ENCODE data around the gene ARL6IP1.
"Not testable (repeated sequence)": the region's sequence is repeated elsewhere in the genome, so short reads cannot be mapped to it uniquely, and the experiment has no call there.

ARL6IP1 gene

DNA sequence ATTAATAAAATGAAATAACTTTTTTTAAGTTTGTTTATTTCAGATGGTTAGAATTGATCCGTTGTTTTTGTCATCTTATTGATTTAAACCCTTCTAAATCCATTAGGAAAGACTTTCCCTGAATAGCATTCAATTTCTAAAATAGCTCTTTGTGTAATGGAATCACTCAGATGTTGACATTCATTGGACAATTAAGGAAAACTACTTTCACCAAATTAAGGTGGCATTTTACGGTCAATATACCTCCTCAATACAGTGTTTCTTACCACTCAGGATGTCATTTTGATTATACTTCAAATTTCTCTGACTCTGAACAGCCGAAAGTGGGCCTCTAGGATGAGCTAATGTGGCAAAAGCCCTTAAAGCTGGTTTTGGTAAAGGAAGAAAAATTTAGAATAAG lies 1.8 kb downstream of the ARL6IP1 start:
- DNase-seq (ENCODE audit: low read depth) = no peak

- no peak for DNase-seq (ENCODE audit: low read depth)
Measured at GRCh38 chr16:18797746-18798145, 3.6 kb downstream of the ARL6IP1 start.

GRCh38 chr16:18796377-18796776 lies 5.0 kb downstream of the ARL6IP1 start:
- DNase-seq (ENCODE audit: low read depth) = no peak

GRCh38 chr16:18792836-18793433 lies 8.4 kb downstream of the ARL6IP1 start:
- no peak for DNase-seq (ENCODE audit: low read depth)

GRCh38 chr16:18789850-18790706 lies 11.3 kb downstream of the ARL6IP1 start, which contains the start of gene RPS15A:
TSS of gene RPS15A (minus strand) at chr16:18790334. CDS start at chr16:18789113, 1,221 bp downstream.
- peak; percentile 96 for DNase-seq (ENCODE audit: low read depth)

DNA sequence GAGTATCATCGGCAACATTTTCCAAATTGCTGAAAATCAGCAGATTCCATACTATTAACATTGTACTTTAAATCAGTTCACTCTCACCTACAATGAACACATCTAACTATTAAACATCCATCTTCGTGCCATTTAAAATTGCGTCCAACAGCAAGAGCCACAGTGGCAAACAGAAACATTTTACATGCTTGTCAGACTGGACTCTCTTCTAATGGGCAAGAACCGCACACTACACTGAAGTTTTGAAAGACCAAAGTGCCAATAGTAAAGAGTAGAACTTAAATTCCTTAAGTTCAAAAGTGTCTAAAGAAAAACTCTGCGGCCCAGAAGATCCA lies 11.9 kb downstream of the ARL6IP1 start:
- DNase-seq (ENCODE audit: low read depth) = no peak

- DNase-seq (ENCODE audit: low read depth) = no peak
Measured at GRCh38 chr16:18788828-18789514, 12.4 kb downstream of the ARL6IP1 start.

DNA sequence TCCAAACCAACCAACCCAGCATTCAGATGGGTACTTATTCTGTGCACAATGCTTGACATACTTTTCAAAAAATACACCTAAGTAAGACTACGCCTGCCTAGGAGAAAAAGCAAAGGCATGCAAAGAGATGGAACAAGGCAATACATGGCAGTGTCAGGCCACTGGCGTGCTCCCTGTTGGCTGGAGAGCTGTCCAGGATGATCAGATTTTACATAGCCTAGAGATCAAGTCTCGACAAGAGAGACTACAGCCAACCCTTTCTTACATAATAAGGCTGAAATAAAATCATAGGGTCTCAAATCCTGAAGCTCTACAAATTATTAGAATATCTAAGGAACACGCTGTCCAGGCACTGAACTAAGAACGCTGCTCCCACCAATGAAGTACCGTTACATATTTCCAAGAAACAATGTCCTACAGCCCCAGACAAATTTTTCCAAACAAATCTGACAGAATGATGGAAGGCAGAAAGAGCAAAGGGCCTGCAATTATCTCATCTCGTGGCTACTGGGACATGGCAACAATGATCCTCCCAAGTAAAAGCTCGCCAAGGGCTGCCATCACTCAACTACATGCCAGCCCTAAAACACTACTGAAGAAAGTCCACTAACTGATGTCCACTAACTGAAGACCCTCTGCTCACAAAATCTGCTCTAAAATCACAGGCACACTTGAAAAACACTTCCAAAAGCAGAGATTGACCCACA lies 16.3 kb downstream of the ARL6IP1 start:
- DNase-seq (ENCODE audit: low read depth) = no peak

DNA sequence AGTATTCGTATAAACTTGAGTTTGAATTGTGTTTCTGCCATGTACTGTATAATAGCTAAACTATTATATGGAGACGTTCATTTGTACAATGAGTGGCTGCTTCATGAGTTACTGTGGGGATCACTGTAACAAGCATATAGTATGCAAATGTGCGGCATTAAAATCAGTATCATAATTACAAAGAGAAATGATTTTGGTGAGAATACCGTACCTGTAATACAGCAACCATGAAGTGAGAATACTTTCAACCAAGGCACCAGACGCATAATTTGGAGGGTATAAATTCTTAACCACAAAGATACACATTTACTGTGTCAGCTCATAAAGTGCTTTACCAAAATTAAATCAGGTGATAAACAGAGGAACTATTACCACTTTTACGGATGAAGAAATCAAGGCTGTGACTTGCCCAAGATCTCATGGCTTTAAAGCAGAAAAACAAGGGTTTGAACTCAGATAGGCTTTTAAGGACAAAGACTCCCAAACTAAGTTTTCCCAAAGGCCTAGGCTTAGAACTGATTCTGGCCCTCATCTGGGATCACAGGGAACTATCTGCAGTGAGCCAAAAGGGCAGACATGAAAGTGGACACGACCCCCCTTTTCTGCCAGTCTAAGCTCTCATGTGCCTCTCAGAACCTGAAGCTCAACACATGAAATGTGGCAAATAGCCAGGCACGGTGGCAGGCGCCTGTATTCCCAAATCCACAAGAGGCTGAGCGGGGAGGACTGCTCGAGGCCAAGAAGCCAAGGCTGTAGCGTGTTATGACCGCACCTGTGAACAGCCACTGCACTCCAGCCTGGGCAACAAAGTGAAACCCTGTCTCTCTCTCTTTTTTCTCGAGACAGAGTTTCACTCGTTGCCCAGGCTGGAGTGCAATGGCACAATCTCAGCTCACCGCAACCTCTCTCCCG lies 17.7 kb downstream of the ARL6IP1 start:
- DNase-seq (ENCODE audit: low read depth) = no peak

GRCh38 chr16:18782697-18783429 lies 18.5 kb downstream of the ARL6IP1 start:
- DNase-seq (ENCODE audit: low read depth) = no peak

DNA sequence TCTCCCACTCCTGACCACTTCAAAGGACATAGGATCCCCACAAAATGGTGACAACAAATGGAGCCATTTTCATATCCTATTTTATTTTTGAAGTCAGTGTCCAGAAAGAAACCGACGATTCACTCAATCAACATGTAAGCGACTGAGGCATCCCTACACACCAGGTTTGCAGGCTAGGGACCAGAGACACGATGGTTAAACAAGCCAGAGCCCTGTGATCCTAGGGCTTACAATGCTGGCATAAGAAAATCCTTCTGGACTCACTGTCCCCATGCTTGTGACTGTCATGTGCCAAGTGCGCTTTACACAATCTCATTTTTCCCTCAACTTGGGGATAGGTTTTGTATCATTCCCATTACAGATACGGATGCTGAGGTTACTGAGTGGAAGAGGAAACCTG lies 20.1 kb downstream of the ARL6IP1 start:
- DNase-seq (ENCODE audit: low read depth) = not testable (repeated sequence)

DNA sequence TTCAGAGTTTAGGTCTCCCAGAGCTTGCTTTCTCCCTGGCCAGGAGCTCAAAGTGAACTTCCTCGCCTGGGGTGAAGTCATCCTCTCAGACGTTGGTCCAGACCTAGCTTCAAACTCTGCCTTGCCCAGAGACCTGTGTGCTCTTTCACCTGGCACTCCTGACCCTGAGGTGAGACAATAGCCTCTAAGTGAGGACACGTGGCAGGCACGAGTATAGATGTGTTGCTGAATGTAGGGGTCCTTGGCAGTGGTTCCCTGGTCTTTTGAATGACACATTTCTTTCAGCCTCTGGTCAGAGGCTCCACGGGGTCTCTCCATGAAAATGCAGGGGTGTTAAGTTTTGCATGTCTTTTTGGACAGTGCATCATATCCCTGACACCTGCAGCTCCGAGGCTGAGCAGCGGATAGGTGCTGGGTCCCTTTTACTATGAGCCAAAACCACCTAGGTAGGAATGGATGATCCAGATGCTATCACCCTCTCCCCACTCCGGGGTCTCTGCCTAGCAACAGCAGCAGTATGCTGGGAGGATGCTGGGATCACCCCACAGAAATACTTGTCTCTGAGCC lies 20.8 kb downstream of the ARL6IP1 start:
- DNase-seq (ENCODE audit: low read depth) = not testable (repeated sequence)

DNA sequence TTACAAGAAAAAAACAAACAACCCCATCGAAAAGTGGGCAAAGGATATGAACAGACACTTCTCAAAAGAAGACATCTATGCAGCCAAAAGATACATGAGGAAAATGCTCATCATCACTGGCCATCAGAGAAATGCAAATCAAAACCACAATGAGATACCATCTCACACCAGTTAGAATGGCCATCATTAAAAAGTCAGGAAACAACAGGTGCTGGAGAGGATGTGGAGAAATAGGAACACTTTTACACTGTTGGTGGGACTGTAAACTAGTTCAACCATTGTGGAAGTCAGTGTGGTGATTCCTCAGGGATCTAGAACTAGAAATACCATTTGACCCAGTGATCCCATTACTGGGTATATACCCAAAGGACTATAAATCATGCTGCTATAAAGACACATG lies 23.7 kb downstream of the ARL6IP1 start:
- DNase-seq (ENCODE audit: low read depth) = not testable (repeated sequence)

- DNase-seq (ENCODE audit: low read depth) = not testable (repeated sequence)
Measured at GRCh38 chr16:18776334-18776733, 25.0 kb downstream of the ARL6IP1 start.

- DNase-seq (ENCODE audit: low read depth) = not testable (repeated sequence)
Measured at GRCh38 chr16:18774651-18775050, 26.7 kb downstream of the ARL6IP1 start.

GRCh38 chr16:18772171-18772570 lies 29.2 kb downstream of the ARL6IP1 start:
- DNase-seq (ENCODE audit: low read depth) = not testable (repeated sequence)

GRCh38 chr16:18770336-18770962 lies 30.9 kb downstream of the ARL6IP1 start:
- not testable (repeated sequence) for DNase-seq (ENCODE audit: low read depth)

- not testable (repeated sequence) for DNase-seq (ENCODE audit: low read depth)
Measured at GRCh38 chr16:18767217-18767616, 34.1 kb downstream of the ARL6IP1 start.

GRCh38 chr16:18762713-18763112 lies 38.6 kb downstream of the ARL6IP1 start:
- not testable (repeated sequence) for DNase-seq (ENCODE audit: low read depth)
